ENCODE measurements around the gene KCNS3.

DNA sequence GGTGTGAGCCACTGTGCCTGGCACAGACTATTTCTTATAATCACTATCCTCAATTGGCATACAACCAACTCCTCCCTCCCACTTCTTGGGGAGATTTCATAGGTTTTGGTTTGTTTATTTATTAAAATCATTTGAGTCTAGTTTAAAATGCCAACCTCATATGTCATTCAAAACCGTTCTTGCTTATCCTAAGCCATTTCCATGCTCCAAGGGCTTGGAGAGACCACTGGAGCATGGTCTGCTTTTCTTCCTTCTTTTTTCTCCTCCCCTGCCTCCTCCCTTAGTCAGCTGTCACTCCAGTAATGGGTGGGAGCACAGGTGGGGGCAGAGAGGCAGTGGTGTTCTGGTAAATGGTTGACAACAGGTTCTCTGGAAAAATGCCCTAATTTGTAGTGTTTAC lies 20.4 kb upstream of the KCNS3 start:
- TF ChIP-seq TCF12 (IDR thresholded peaks at IDR 0.05; ENCODE audit: low read depth), result no peak
- TF ChIP-seq EP300 (IDR thresholded peaks at IDR 0.05; ENCODE audit: borderline replicate concordance), result no peak
